ENCODE data around the gene SHH. TPM values are rescaled to one million over a fixed set of nuclear protein-coding genes. Genes with fewer than 3 reads are reported as not detected.

SHH gene
- total RNA-seq, 1 experiment from 2014 or later = 0.26 TPM

- Mint-ChIP-seq H3K27ac (peak overlapping the region; percentile 52), H3K36me3 (peaks cover 21% of the 10 kb centered on the region; the same call in 1 of the 2 replicates), H3K27me3 (ENCODE audit: low read depth) (peaks cover 5% of the 10 kb centered on the region), H3K4me3 (no peak overlapping the region), H3K9me3 (no peaks in the 10 kb centered on the region), H3K4me1 (peaks cover 21% of the 10 kb centered on the region)
- CTCF ChIA-PET = interaction anchor here (1.4 to 1.5 kb wide), 2 partner anchors 13 to 182 kb away, joined by 4 to 6 read pairs; no protein-coding TSS in a partner anchor
- DNase-seq (ENCODE audit: low spot score) (no peak), ATAC-seq (no peak)
- POLR2A ChIA-PET = no interaction called here
- TF ChIP-seq SP1 (CRISPR knock-in tag; conservative IDR thresholded peaks at IDR 0.05) (no peak), IRF1 (CRISPR knock-in tag; IDR thresholded peaks at IDR 0.05) (no peak), MLX (CRISPR knock-in tag; IDR thresholded peaks at IDR 0.05) (no peak), IRF2 (CRISPR knock-in tag; IDR thresholded peaks at IDR 0.05; ENCODE audit: borderline replicate concordance, low read depth) (no peak), RORB (CRISPR knock-in tag; IDR thresholded peaks at IDR 0.05) (no peak), JAZF1 (CRISPR knock-in tag; IDR thresholded peaks at IDR 0.05) (no peak)
Measured at GRCh38 chr7:155780884-155781283, 31.4 kb downstream of the SHH start.

GRCh38 chr7:155778349-155778748 is 33.9 kb downstream of the SHH start:
- ChIA-PET POLR2A (no interaction called here), CTCF (interaction anchor here (1.7 kb wide), 1 partner anchor 179 kb away, joined by 8 read pairs; no protein-coding TSS in a partner anchor)
- TF ChIP-seq GRHL2 (CRISPR knock-in tag; IDR thresholded peaks at IDR 0.05; ENCODE audit: insufficient replicate concordance, severe bottlenecking) (no peak), HMGXB4 (CRISPR knock-in tag; IDR thresholded peaks at IDR 0.05) (no peak), ETV6 (CRISPR knock-in tag; IDR thresholded peaks at IDR 0.05) (no peak), ATF1 (CRISPR knock-in tag; IDR thresholded peaks at IDR 0.05) (no peak), NR1H2 (CRISPR knock-in tag; IDR thresholded peaks at IDR 0.05) (no peak), E2F4 (CRISPR knock-in tag; IDR thresholded peaks at IDR 0.05; ENCODE audit: borderline replicate concordance, low read depth) (no peak)
- Mint-ChIP-seq H3K27ac (peak overlapping the region; percentile 77), H3K36me3 (peaks cover 40% of the 10 kb centered on the region), H3K9me3 (no peaks in the 10 kb centered on the region), H3K27me3 (ENCODE audit: low read depth) (no peaks in the 10 kb centered on the region), H3K4me1 (peaks cover 21% of the 10 kb centered on the region), H3K4me3 (no peak overlapping the region)
- ATAC-seq (no peak), DNase-seq (ENCODE audit: low spot score) (no peak)

- Mint-ChIP-seq H3K4me1 (peaks cover 14% of the 10 kb centered on the region), H3K4me3 (no peak overlapping the region), H3K27ac (no peak overlapping the region), H3K36me3 (peaks cover 37% of the 10 kb centered on the region), H3K27me3 (ENCODE audit: low read depth) (no peaks in the 10 kb centered on the region), H3K9me3 (no peaks in the 10 kb centered on the region)
- no peak for DNase-seq (ENCODE audit: low spot score)
- POLR2A ChIA-PET = no interaction called here
- ATAC-seq = no peak
- CTCF ChIA-PET = interaction anchor here (1.0 kb wide), 1 partner anchor 8 kb away, joined by 3 read pairs; no protein-coding TSS in a partner anchor
- TF ChIP-seq E2F1 (CRISPR knock-in tag; IDR thresholded peaks at IDR 0.05) (no peak), FOXP1 (CRISPR knock-in tag; IDR thresholded peaks at IDR 0.05; ENCODE audit: borderline replicate concordance) (no peak)
Measured at GRCh38 chr7:155776606-155777005, 35.7 kb downstream of the SHH start.

GRCh38 chr7:155775691-155776090 is 36.6 kb downstream of the SHH start:
- no peaks in the 10 kb centered on the region for H3K9me3 Mint-ChIP-seq
- no peak for ATAC-seq
- CTCF ChIA-PET = no interaction called here
- H3K27me3 Mint-ChIP-seq (ENCODE audit: low read depth) = no peaks in the 10 kb centered on the region
- H3K4me1 Mint-ChIP-seq = peaks cover 8% of the 10 kb centered on the region
- POLR2A ChIA-PET = no interaction called here
- H3K36me3 Mint-ChIP-seq = peaks cover 40% of the 10 kb centered on the region
- no peak overlapping the region for H3K4me3 Mint-ChIP-seq
- DNase-seq (ENCODE audit: low spot score) = no peak
- TF ChIP-seq SMAD3 (CRISPR knock-in tag; IDR thresholded peaks at IDR 0.05; ENCODE audit: borderline replicate concordance) (no peak), ARID4B (CRISPR knock-in tag; IDR thresholded peaks at IDR 0.05; ENCODE audit: borderline replicate concordance) (no peak), ESRRA (CRISPR knock-in tag; IDR thresholded peaks at IDR 0.05; ENCODE audit: borderline replicate concordance) (no peak), CREM (CRISPR knock-in tag; IDR thresholded peaks at IDR 0.05) (no peak), MAX (CRISPR knock-in tag; IDR thresholded peaks at IDR 0.05) (no peak), JAZF1 (CRISPR knock-in tag; IDR thresholded peaks at IDR 0.05) (no peak), HMGA2 (CRISPR knock-in tag; IDR thresholded peaks at IDR 0.05) (no peak)
- no peak overlapping the region for H3K27ac Mint-ChIP-seq

All from WTC11 (cell line).